SK-N-MC (cell line): ENCODE measurements around the gene ZNF593OS.

Experiments
- DNase-seq: peaks from one replicate; pipeline ENCODE4 v3.0.0-alpha.2; 2011; ENCODE audit warnings: low read depth, low spot score
- H3K27ac ChIP-seq: fragments of 200-600 bp; sonication (generic); 2 replicates; pipeline ENCODE4 v1.5.1; 2016; ENCODE audit warnings: mixed run types
- H3K36me3 ChIP-seq: fragments of 200-600 bp; sonication (generic); 2 replicates; pipeline ENCODE4 v1.6.1; 2017; ENCODE audit warnings: antibody characterized with exemption, low read length, mixed read lengths; ENCODE audit not compliant: insufficient read depth
- H3K4me3 ChIP-seq: fragments of 200-600 bp; sonication (generic); 2 replicates; pipeline ENCODE4 v1.5.1; 2016
- H3K9ac ChIP-seq: fragments of 200-600 bp; sonication (generic); 2 replicates; pipeline ENCODE4 v1.8.0; 2017; ENCODE audit warnings: mixed run types, mixed read lengths; ENCODE audit not compliant: insufficient read length
- H3K9me3 ChIP-seq: fragments of 200-600 bp; sonication (generic); 2 replicates; pipeline ENCODE4 v1.6.1; 2017; ENCODE audit warnings: low read depth, mild to moderate bottlenecking, antibody characterized with exemption, low read length, moderate library complexity, mixed read lengths
- EZH2 ChIP-seq: fragments of 200-600 bp; sonication (generic); IDR thresholded peaks from one replicate; pipeline ENCODE4 v1.6.1; 2017; ENCODE audit warnings: antibody characterized with exemption
- FOXP2 ChIP-seq: optimal IDR thresholded peaks from 2 replicates; pipeline ENCODE3; 2011; ENCODE audit warnings: mild to moderate bottlenecking, moderate library complexity; ENCODE audit not compliant: insufficient read depth; ENCODE audit errors: extremely low read length, control extremely low read depth
- POLR2AphosphoS5 ChIP-seq: IDR thresholded peaks from 2 replicates; pipeline ENCODE4 v1.6.1; 2012; ENCODE audit warnings: mild to moderate bottlenecking, low read depth, low read length, borderline replicate concordance

ZNF593OS gene

DNA sequence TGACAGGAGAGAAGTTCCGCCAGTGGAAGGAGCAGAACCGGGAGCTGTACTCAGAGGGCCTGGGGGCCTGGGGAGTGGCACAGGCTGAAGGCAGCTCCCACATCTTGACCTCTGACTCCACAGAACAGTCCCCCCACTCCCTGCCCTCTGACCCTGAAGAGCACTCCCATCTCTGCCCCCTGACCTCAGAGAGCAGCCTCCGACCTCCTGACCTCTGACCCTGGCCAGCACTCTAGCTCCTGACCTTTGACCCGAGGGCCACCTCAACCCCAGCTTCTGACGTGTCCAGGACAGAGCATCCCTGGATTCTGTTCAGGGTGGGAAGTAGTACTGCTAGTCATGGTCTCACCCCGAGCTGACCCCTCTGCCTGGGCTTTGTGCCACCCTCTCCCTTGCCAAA is 17.7 kb upstream of the ZNF593OS start:
- TF ChIP-seq POLR2AphosphoS5 (no peak), FOXP2 (no peak), EZH2 (no peak)
- H3K9me3 ChIP-seq = no peaks in the 10 kb centered on the region
- H3K4me3 ChIP-seq = no peak overlapping the region
- no peaks in the 10 kb centered on the region for H3K36me3 ChIP-seq
- no peak overlapping the region for H3K9ac ChIP-seq
- no peak for DNase-seq
- no peak overlapping the region for H3K27ac ChIP-seq

DNA sequence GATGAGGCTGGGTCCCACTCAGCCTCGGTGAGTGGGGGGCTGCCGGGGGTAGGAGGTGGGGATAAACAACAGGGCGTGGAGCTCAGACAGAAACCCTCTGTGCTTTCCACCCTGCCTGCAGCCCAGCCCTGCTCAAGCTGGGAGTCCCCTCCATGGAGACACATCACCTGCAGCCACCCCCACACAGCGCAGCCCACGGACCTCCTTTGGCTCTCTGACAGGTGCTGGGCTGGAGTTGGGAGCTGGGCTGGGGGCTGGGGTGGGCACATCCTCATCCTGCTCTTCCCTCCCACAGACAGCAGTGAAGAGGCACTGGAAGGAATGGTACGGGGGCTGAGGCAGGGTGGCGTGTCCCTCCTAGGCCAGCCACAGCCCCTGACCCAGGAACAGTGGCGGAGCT is 16.8 kb upstream of the ZNF593OS start:
- H3K36me3 ChIP-seq = no peaks in the 10 kb centered on the region
- no peaks in the 10 kb centered on the region for H3K9me3 ChIP-seq
- DNase-seq = no peak
- TF ChIP-seq POLR2AphosphoS5 (no peak), FOXP2 (no peak), EZH2 (no peak)
- H3K27ac ChIP-seq = no peak overlapping the region
- no peak overlapping the region for H3K9ac ChIP-seq
- no peak overlapping the region for H3K4me3 ChIP-seq

DNA sequence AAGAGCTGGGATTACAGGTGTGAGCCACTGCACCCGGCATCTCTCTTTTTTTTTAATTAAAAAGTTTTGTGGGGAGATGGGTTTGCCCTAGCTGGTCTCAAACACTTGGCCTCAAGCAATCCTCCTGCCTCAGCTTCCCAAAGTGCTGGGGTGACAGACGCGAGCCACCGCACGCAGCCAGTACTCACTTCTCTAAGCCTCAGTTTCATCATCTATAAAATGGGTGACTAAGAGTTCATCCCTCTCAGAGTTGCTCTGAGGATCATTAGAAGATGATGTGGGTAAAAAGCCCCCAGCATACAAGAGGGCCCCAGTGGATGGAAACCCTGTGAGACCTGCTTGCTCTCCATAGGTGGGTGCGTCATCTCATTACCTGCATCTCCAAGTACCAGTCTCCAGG is 16.2 kb upstream of the ZNF593OS start:
- Histone ChIP-seq H3K36me3 (no peaks in the 10 kb centered on the region), H3K4me3 (no peak overlapping the region), H3K9ac (no peak overlapping the region), H3K27ac (no peak overlapping the region), H3K9me3 (no peaks in the 10 kb centered on the region)
- DNase-seq = no peak
- TF ChIP-seq EZH2 = no peak
- no peak for TF ChIP-seq POLR2AphosphoS5
- TF ChIP-seq FOXP2 = no peak

DNA sequence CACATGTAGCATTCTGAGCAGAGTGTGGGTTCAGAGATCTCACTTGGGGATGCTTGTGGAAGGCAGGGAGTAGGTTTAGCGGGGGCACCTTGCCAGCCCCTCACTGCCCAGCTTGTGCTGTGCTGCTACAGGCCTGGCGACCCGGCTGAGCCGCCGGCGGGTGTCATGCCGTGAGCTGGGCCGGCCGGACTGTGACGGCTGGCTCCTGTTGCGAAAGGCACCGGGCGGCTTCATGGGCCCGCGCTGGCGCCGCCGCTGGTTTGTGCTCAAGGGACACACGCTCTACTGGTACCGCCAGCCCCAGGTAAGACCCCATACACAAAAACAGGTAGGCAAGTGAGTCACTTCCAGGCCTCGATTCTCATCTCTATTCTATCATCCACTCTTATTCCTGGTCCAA is 13.3 kb upstream of the ZNF593OS start:
- H3K36me3 ChIP-seq = no peaks in the 10 kb centered on the region

DNA sequence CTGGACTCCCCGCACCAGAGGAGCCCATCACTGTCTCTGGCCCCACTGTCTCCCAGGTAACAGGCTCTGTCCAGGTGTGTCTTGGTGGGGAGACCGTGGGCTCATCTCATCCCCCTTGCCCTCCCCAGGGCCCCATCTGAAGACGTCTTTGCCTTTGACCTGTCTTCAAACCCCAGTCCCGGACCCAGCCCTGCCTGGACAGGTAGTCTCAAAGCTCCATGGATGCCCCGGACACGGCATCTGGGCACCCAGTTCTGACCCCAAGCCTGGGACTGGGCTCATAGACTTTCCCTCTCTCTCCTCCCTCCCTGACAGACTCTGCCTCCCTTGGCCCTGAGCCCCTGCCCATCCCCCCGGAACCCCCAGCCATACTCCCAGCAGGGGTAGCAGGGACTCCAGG is 12.5 kb upstream of the ZNF593OS start:
- H3K27ac ChIP-seq = no peak overlapping the region
- no peak for DNase-seq
- H3K4me3 ChIP-seq = no peak overlapping the region
- H3K36me3 ChIP-seq = no peaks in the 10 kb centered on the region
- H3K9me3 ChIP-seq = no peaks in the 10 kb centered on the region
- TF ChIP-seq EZH2 (no peak), FOXP2 (no peak), POLR2AphosphoS5 (no peak)
- H3K9ac ChIP-seq = no peak overlapping the region

More for the DNA sequence above, 13.3 kb upstream of the ZNF593OS start:
- Histone ChIP-seq H3K9ac (no peak overlapping the region), H3K9me3 (no peaks in the 10 kb centered on the region), H3K4me3 (no peak overlapping the region), H3K27ac (no peak overlapping the region)
- no peak for DNase-seq
- TF ChIP-seq EZH2 (no peak), FOXP2 (no peak), POLR2AphosphoS5 (no peak)

DNA sequence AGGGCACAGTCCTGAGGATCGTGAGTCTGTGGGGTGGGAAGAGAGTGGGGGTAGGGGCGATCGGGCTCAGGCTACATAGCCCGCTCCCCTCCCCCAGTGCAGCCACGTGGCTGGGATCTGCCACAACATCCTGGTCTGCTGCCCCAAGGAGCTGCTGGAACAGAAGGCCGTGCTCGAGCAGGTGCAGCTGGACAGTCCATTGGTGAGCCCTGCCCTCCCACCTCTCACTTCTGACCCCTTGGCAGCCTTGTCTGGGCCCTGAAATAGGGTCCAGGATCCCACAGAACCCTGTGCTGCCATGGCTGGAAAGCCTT is 10.7 kb upstream of the ZNF593OS start:
- TF ChIP-seq POLR2AphosphoS5 (no peak), EZH2 (no peak), FOXP2 (no peak)
- Histone ChIP-seq H3K27ac (no peak overlapping the region), H3K4me3 (no peak overlapping the region), H3K9ac (no peak overlapping the region), H3K36me3 (no peaks in the 10 kb centered on the region), H3K9me3 (no peaks in the 10 kb centered on the region)
- DNase-seq = no peak

DNA sequence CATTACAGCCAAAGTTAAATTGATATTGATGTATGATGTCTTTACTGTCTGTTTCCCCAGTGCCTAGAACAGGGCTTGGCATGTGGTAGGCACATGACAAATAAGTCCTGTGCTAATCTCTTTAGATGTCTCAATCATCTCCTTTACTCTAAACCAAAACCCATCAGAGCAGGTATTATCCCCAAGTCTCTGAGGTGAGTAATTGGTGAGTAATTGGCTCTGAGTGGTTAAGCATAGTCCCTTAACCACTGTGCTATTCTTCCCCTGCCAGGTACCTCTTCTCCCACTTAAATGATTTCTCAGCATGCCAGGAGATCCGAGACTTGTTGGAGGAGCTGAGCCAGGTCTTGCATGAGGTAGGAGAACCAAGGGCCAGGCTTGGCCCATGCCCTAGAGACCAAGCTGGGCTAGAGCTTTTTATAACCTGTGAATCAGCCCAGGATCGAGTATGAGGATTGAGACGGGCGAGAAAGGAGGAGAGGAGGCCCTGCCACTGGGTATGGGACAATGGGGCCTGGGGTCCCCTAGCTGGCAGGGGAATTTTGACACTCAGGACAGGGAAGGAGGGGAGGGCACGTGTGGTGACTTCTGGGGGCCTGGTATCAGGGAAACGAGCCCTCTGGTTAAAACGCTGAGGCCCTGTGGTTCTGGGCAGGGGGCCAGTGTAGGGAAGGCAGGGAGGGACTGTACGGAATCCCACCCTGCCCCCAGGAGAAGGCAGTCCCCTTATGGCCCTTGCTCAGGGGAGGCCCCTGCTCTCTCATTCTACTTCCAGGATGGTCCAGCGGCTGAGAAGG is 10.2 kb upstream of the ZNF593OS start:
- DNase-seq = no peak
- H3K9me3 ChIP-seq = no peaks in the 10 kb centered on the region
- H3K27ac ChIP-seq = no peak overlapping the region
- H3K9ac ChIP-seq = no peak overlapping the region
- TF ChIP-seq FOXP2 = no peak
- no peak for TF ChIP-seq POLR2AphosphoS5
- TF ChIP-seq EZH2 = no peak
- H3K36me3 ChIP-seq = no peaks in the 10 kb centered on the region
- no peak overlapping the region for H3K4me3 ChIP-seq

DNA sequence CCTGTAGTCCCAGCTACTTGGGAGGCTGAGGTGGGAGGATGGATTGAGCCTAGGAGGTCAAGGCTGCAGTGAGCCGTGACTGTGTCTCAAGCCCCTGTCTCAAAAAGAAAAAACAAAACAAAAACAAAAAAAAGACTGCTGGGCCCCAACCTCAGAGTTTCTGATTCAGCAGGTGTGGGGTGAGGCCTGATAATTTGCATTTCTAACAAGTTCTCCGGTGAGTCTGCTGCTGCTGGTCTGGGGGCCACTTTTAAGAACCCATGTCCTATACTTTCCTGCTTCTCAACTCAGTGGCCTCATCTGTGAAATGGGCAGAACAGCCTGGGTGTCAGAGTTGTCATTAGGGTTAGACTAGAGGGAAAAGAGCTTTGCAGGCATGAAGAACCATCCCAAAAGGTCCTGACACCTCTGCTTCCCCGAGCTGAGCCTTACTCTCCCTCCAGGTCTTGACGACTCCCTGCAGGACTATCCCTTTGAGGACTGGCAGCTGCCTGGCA is 8.4 kb upstream of the ZNF593OS start:
- TF ChIP-seq FOXP2 = no peak
- no peak for TF ChIP-seq POLR2AphosphoS5
- no peak for TF ChIP-seq EZH2
- Histone ChIP-seq H3K27ac (no peak overlapping the region), H3K4me3 (no peak overlapping the region), H3K9ac (no peak overlapping the region), H3K9me3 (no peaks in the 10 kb centered on the region), H3K36me3 (no peaks in the 10 kb centered on the region)
- DNase-seq = no peak

DNA sequence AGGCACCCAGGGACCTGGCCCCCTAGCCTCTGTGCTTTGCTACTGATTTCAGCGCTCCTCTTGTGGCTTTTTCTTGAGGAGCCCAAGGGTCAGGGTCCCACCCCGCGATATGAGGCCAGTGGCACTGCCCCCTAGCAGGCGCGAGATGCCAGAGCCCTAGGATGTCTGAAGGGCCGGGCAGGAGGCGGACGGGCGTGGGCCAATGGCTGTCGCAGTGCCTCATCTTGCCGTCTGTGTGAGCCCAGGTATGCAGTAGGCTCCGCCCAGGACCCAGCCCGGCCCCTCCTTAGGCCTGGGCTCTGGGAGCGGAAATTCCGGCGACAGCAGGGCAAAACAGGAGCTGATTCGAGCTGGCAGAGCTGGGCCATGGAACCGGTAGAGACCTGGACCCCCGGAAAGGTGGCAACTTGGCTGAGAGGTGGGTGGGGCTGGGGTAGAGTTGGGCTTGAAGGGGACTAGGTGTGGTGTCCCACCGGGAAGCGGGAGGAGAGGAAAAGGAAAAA is 5.6 kb upstream of the ZNF593OS start, which contains the start of gene CNKSR1:
CNKSR1 (plus strand) TSS at position 310 of the 503 bp plus-strand sequence; CDS start at position 367, 57 bp downstream.
- TF ChIP-seq POLR2AphosphoS5 = no peak
- no peak for TF ChIP-seq EZH2
- TF ChIP-seq FOXP2 = no peak
- Histone ChIP-seq H3K27ac (no peak within 1 kb of the TSS), H3K9me3 (no peaks in the 10 kb centered on the region), H3K9ac (no peak within 1 kb of the TSS), H3K4me3 (no peak within 1 kb of the TSS), H3K36me3 (no peaks in the 10 kb centered on the region)
- DNase-seq = no peak
